Astrocyte of the cerebellum (primary cell): Measurements from ENCODE around the gene RUVBL1.

ENCODE experiments used
- DNase-seq: peaks from one replicate; pipeline ENCODE4 v3.0.0-alpha.2; 2011; ENCODE audit warnings: low read depth
- H3K4me3 ChIP-seq: 2 replicates; pipeline ENCODE4 v1.5.1; 2011; ENCODE audit warnings: mild to moderate bottlenecking, low read depth, low read length, moderate library complexity
- CTCF ChIP-seq: IDR thresholded peaks from 2 replicates; pipeline ENCODE4 v1.5.1; 2012; ENCODE audit warnings: low read length, low read depth, moderate library complexity, mild to moderate bottlenecking; ENCODE audit errors: missing control alignments
- in situ Hi-C: cut with HindIII; loops from 2 replicates; pipeline ENCODE4 v1.10.0; 2017; ENCODE audit warnings: low sequenced_read_pairs

The RUVBL1 gene

GRCh38 chr3:128056258-128056657, 67.4 kb downstream of the RUVBL1 start:
- no peak overlapping the region for H3K4me3 ChIP-seq
- no peak for TF ChIP-seq CTCF
- in situ Hi-C loops: no loop called here
- DNase-seq: no peak

- in situ Hi-C loops: no loop called here
- TF ChIP-seq CTCF: no peak
- H3K4me3 ChIP-seq: peak overlapping the region; percentile 97
- DNase-seq: no peak
Measured at GRCh38 chr3:128054367-128054766, 69.2 kb downstream of the RUVBL1 start.

GRCh38 chr3:128053614-128054013, 70.0 kb downstream of the RUVBL1 start:
- in situ Hi-C loops: no loop called here
- peak overlapping the region; percentile 97 for H3K4me3 ChIP-seq
- no peak for TF ChIP-seq CTCF
- DNase-seq: no peak

- no peak for DNase-seq
- in situ Hi-C loops: no loop called here
- no peak for TF ChIP-seq CTCF
Measured at GRCh38 chr3:128052595-128053351, 70.8 kb downstream of the RUVBL1 start.

GRCh38 chr3:128051837-128052594, 71.6 kb downstream of the RUVBL1 start, which contains the start of gene SEC61A1:
TSS of gene SEC61A1 (plus strand) at chr3:128052437. CDS start at chr3:128052553, 116 bp downstream.
- peak; percentile 81 for DNase-seq
- no peak for TF ChIP-seq CTCF
- peak within 1 kb of the TSS; percentile 97 for H3K4me3 ChIP-seq
- in situ Hi-C loops: no loop called here

More at GRCh38 chr3:128052595-128053351, 70.8 kb downstream of the RUVBL1 start:
- H3K4me3 ChIP-seq: peak overlapping the region; percentile 97

GRCh38 chr3:128051459-128051836, 72.2 kb downstream of the RUVBL1 start:
- no peak for DNase-seq
- in situ Hi-C loops: no loop called here
- TF ChIP-seq CTCF: no peak
- H3K4me3 ChIP-seq: peak overlapping the region; percentile 97
